HL-60 (cell line): ENCODE measurements around the gene CACTIN.

Experiments used
- DNase-seq, 2 experiments: peaks; one replicate each; pipeline ENCODE4 v3.0.0-alpha.2; 2010 to 2020; ENCODE audit warnings: low read depth in 1 of 2, low spot score in 1 of 2
- H3K27ac ChIP-seq: fragments of 250-450 bp; sonication (Bioruptor Pico); replicated peaks from 2 replicates; pipeline ENCODE4 v1.5.1; 2020; ENCODE audit warnings: mild to moderate bottlenecking, moderate library complexity
- H3K27me3 ChIP-seq: fragments of 250-450 bp; sonication (Bioruptor Pico); 2 replicates; pipeline ENCODE4 v1.5.1; 2021; ENCODE audit warnings: mild to moderate bottlenecking, moderate library complexity; ENCODE audit not compliant: insufficient read depth, poor library complexity, severe bottlenecking
- H3K4me3 ChIP-seq: replicated peaks from 2 replicates; pipeline ENCODE4 v1.5.1; 2011; ENCODE audit warnings: mild to moderate bottlenecking, control low read depth, low read length; ENCODE audit not compliant: insufficient read depth
- CTCF ChIP-seq: IDR thresholded peaks from one replicate; pipeline ENCODE4 v1.5.1; 2011; ENCODE audit warnings: low read length, control low read depth, inconsistent platforms; ENCODE audit not compliant: insufficient read depth
- GABPA ChIP-seq: IDR thresholded peaks from 2 replicates; pipeline ENCODE4 v1.6.1; 2012; ENCODE audit warnings: low read depth
- POLR2AphosphoS5 ChIP-seq: IDR thresholded peaks from 2 replicates; pipeline ENCODE4 v1.6.1; 2012; ENCODE audit warnings: low read depth
- REST ChIP-seq: IDR thresholded peaks from 2 replicates; pipeline ENCODE4 v1.6.1; 2012; ENCODE audit warnings: low read depth; ENCODE audit not compliant: insufficient replicate concordance
- SPI1 ChIP-seq: IDR thresholded peaks from 2 replicates; pipeline ENCODE4 v1.6.1; 2012; ENCODE audit warnings: low read depth, mild to moderate bottlenecking, borderline replicate concordance

CACTIN gene

GRCh38 chr19:3576696-3577443 lies 49.7 kb downstream of the CACTIN start:
- DNase-seq: no peak
- TF ChIP-seq REST (no peak), SPI1 (no peak), GABPA (no peak), POLR2AphosphoS5 (no peak), CTCF (no peak)
- Histone ChIP-seq H3K27ac (no peak overlapping the region), H3K27me3 (no peaks in the 10 kb centered on the region), H3K4me3 (no peak overlapping the region)

- Histone ChIP-seq H3K27me3 (no peaks in the 10 kb centered on the region), H3K27ac (no peak overlapping the region), H3K4me3 (no peak overlapping the region)
- TF ChIP-seq POLR2AphosphoS5 (no peak), GABPA (no peak), SPI1 (no peak), CTCF (no peak), REST (no peak)
- DNase-seq: no peak
Measured at GRCh38 chr19:3575949-3576673, 50.5 kb downstream of the CACTIN start.

- Histone ChIP-seq H3K27ac (no peak overlapping the region), H3K27me3 (no peaks in the 10 kb centered on the region), H3K4me3 (no peak overlapping the region)
- no peak for TF ChIP-seq POLR2AphosphoS5
- TF ChIP-seq REST: no peak
- peak; percentile 27 for TF ChIP-seq CTCF
- peak in 1 of 2 experiments; percentile 68 for DNase-seq
Measured at GRCh38 chr19:3575260-3575741, 51.3 kb downstream of the CACTIN start.
